ENCODE data around the gene ANKLE2. TPM values are rescaled to one million over a fixed set of nuclear protein-coding genes. Genes with fewer than 3 reads are reported as not detected.
A peak's percentile ranks its signal among the peaks of the same experiment; 100 is the strongest.

Gene ANKLE2
- total RNA-seq, 1 experiment from 2014 or later, result 80.3 TPM

GRCh38 chr12:132686825-132687210, 74.8 kb downstream of the ANKLE2 start:
- Histone ChIP-seq H3K79me1 (ENCODE audit: insufficient read depth, low read depth, low read length, poor library complexity, severe bottlenecking) (no peaks in the 10 kb centered on the region), H3K4me1 (ENCODE audit: insufficient read depth, low read length) (no peaks in the 10 kb centered on the region; the same call in 1 of the 2 replicates), H2BK5ac (ENCODE audit: insufficient read length, low read length) (no peak overlapping the region), H2BK15ac (ENCODE audit: low read depth, low read length) (no peak overlapping the region), H2AFZ (ENCODE audit: low read length) (no peak overlapping the region), H4K91ac (ENCODE audit: insufficient read length, low read depth, low read length) (no peak overlapping the region), H3K79me2 (ENCODE audit: insufficient read depth, low read length) (peaks cover 10% of the 10 kb centered on the region; the same call in 1 of the 2 replicates), H3K27ac (ENCODE audit: insufficient read length, low read depth, low read length) (no peak overlapping the region), H3T11ph (ENCODE audit: low read length) (no peak overlapping the region), H3K23me2 (ENCODE audit: insufficient read length, low read depth, low read length, poor library complexity, severe bottlenecking) (peaks cover 5% of the 10 kb centered on the region), H3K9ac (ENCODE audit: extremely low read depth, insufficient read length, low read length) (peak overlapping the region; percentile 65), H2BK20ac (ENCODE audit: low read depth, low read length, poor library complexity, severe bottlenecking) (no peak overlapping the region), H3K14ac (ENCODE audit: insufficient read depth, low read length) (peak overlapping the region; percentile 75), H2BK120ac (ENCODE audit: low read depth, low read length, poor library complexity, severe bottlenecking) (no peak overlapping the region), H3K4ac (ENCODE audit: low read depth, low read length) (no peak overlapping the region), H3K4me2 (ENCODE audit: insufficient read depth, insufficient read length, low read length) (peak overlapping the region; percentile 48), H4K20me1 (ENCODE audit: control insufficient read depth, insufficient read depth, insufficient read length) (no peaks in the 10 kb centered on the region), H2AK5ac (ENCODE audit: insufficient read length, low read length) (no peak overlapping the region), H2BK12ac (ENCODE audit: insufficient read length, low read depth, low read length) (no peak overlapping the region), H3K27me3 (ENCODE audit: insufficient read depth, low read length) (peaks cover 7% of the 10 kb centered on the region), H3K56ac (ENCODE audit: insufficient read length, low read depth, low read length) (no peak overlapping the region), H4K8ac (replicated peaks; ENCODE audit: insufficient read length, low read depth, low read length) (no peak overlapping the region), H4K5ac (ENCODE audit: insufficient read length, low read depth, low read length) (no peak overlapping the region), H3K23ac (ENCODE audit: insufficient read length, low read depth, low read length) (no peak overlapping the region), H3K18ac (ENCODE audit: insufficient read length, low read depth, low read length) (no peak overlapping the region), H3K9me3 (ENCODE audit: control insufficient read depth, low read depth, low read length) (no peaks in the 10 kb centered on the region)
- Mint-ChIP-seq H3K27ac (no peak overlapping the region), H3K27me3 (ENCODE audit: low read depth) (peaks cover 6% of the 10 kb centered on the region), H3K9me3 (no peaks in the 10 kb centered on the region; a peak in 1 of 5 replicates), H3K4me1 (peaks cover 15 to 20% of the 10 kb centered on the region in 2 experiments), H3K4me3 (peak overlapping the region; percentile 72 to 84), H3K36me3 (ENCODE audit: insufficient read depth in 1 of 3, low read depth in 3 of 3) (peaks cover 14 to 24% (median 20%) of the 10 kb centered on the region in 3 experiments; a peak in 6 of 7 replicates)
- DNase-seq, result no peak
- WGBS (ENCODE audit: extremely low coverage, insufficient read length, low lambda C conversion rate), result no CpG with 5 or more reads among the region's 55 CpGs
- no peak for TF ChIP-seq CTCF (conservative IDR thresholded peaks at IDR 0.05)
